HCEC 1CT (cell line): ENCODE measurements around the gene WNT3A.

Experiments used
- DNase-seq: peaks from one replicate; pipeline ENCODE4 v3.0.0-alpha.2; 2017

Gene WNT3A

GRCh38 chr1:228000416-228000815 lies 6.4 kb upstream of the WNT3A start:
- DNase-seq, result no peak

DNA sequence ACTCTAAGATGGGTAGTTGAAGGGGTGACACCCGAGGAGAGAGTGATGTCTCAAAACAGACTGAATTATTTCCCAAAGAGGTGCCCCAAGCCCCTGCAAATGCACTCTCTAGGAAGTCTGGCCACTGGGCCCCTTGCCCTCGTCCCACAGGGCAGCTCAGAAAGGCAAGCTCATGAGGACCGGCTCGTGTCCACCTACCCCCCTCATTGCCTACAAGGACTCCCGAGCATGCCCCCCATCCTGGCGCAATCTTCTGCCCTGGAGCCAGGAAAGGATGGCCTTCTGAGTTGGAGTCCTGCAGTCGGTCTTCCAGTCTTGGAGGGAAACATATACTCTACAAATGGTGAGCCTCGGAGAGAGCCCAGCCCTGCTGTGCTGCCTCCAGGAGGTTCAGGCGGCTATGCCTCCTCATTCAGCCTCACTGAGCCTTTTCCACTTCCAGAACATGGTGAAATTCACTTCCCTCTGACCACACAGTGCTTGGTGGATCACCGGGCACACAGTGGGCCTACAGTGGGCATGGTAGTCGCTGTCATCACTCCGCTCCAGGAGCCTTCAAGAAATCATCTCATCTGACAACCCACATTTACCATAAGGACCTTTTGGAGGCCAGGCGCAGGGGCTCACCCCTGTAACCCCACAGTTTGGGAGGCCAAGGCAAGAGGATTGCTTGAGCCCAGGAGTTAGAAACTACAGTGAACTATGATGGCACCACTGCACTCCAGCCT lies 5.8 kb upstream of the WNT3A start:
- no peak for DNase-seq

- DNase-seq, result no peak
Measured at GRCh38 chr1:228001738-228002535, 4.9 kb upstream of the WNT3A start.

GRCh38 chr1:228002792-228003191 lies 4.0 kb upstream of the WNT3A start:
- no peak for DNase-seq

DNA sequence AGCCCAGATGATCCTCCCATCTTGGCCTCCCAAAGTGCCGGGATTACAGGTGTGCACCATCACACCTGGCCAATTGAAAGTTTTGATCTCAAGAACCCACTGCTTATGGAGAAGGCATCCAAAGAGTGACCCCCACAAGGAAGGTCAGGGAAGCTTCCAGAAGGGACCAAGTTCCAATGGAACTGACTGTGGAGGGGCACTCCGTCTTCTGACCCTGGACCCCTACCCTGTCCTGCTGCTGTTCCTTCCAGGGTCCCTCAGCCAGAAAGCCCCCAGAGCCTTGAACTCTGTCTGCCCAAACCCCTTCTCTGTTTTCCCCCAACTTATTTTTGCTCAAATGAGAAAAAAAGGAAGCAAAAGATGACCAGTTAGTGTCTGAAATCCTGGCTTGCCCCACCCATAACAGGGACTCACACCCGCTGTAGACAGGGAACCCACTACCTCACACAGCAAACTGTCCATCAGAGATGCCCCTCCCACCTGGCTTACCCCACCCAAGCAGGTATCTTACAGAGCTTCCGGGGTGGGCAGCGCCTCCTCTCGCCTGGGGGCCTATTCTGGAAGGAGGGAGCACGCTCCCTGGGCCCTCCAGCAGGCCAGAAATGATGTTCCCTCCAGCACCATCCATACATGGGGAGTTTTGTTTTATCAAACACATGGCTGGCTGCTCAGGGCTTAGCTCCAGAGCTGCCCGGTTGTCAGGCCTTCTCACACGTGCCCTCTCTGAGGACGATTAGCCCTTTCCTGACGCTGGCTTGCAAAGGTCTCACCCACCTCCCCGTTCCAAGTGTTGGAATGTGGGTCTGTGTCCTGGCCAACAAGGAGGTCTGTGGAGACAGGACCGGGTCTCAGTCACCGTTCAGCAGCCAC lies 3.1 kb upstream of the WNT3A start:
- DNase-seq, result no peak

DNA sequence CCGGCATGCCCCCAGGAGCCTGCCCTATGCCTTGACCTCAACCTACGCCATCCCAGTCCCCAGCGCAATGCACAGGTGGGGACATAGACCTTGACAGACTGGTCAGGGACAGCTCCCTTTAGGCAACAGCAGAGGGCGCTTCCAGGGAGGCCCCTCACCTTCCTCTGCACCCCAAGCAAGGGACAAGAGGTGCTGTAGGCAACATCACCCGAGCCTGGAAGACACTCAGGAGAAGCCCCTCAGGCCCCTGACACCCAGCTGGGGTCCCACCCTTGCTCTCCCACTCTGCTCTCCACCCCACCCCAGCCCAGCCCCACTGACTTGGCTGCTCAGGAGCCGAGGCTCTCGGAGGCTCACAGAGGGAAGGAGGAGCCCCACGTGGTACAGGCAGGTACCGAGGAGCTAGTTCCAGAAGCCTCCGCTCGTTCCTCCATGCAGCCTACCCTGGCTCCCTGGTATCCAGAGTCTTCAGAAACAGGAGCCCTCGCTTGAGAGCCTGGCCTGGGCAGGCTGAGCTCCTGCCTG lies 2.4 kb upstream of the WNT3A start:
- no peak for DNase-seq

GRCh38 chr1:228004856-228005462 lies 1.8 kb upstream of the WNT3A start:
- DNase-seq, result no peak

DNA sequence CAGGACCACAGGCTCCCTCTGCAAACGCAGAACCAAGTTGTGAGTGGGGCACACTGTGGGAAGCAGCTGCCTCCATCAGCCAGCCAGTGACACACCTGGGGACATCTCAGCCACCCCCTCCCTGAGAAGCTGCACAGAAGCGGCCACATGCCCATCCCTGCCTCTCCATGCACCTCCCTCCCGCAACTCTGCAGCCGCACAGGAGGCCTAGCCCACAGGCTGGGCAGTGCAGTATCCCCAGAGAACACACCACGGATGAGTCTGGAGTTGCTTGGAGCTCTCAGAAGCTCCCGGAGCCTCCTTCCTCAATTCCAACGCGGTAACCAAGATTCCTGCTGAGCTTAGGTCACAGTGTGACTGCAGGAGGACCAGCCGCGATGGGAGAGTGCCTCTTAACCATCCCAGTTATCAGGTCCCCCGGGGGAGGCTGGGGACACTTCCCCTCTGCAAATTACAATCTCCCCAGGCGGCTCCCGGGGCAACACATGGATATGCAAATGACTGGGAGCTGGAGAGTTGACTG lies 1.2 kb upstream of the WNT3A start:
- no peak for DNase-seq

- DNase-seq, result no peak
Measured at GRCh38 chr1:228006034-228006785, 588 bp upstream of the WNT3A start.

DNA sequence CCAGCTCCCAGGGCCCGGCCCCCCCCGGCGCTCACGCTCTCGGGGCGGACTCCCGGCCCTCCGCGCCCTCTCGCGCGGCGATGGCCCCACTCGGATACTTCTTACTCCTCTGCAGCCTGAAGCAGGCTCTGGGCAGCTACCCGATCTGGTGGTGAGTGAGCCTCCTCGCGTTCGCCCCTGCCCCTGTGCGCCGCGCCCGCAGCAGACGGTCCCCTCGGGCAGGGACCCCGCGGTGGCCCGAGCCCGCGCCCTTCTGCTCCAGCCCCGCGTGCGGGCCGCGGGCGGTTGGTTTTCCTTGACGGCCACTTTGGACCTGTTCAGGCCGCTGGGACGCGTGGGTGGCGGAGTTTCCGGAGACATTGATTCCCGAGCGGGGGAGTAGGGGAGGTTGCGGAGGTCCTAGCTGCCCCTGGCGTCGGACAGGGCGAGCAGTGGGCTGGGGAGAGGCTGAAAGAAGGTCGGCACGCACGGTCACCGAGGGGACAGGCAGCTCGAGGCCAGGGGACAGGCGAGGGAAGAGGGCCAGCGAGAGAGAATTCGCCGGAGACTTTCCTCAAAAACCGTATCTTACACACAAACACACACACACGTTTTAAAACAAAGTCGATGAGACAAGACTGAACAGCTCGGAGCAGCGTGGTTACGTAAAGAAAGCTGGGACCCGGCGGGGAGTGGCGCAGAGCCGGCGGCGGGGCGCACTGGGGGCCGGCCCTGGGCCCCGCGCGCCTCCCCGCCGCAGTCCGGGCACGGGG lies 427 bp downstream of the WNT3A start:
- no peak for DNase-seq

GRCh38 chr1:228007801-228008341 lies 1.1 kb downstream of the WNT3A start:
- no peak for DNase-seq

DNA sequence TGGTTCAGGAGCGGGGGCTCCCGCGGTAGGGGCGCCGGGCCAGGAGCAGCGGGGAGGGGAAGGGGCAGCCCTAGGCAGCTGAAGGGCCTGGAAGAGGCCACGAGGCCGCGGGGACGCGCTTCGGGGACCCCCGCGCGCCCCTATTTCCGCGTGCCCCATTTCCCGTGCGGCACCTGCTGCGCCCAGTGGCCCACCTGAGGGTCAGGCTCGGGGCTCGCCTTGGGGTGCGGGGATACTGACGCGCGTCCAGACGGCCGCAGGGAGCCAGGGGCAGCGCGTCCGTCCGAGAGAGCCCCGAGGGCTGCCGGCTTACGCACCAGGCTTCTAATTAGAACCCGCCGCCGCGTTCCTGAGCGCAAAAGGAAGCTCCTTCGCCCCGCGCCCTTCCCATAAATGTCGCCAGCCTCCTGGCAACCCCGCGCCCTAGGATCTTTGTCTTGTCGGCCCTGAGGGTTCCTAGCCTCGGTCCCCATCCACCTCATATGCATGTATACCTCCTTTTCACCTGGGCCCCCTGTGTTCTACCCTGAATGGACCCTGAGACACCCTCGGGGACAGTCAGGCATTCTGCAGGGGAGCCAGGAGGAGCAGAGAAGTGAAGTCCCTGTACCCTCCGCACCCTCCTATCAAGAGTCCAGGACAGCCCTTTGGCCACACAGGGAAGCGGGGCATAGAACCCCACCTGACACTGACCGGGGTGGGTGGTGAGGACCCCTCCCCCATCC lies 1.8 kb downstream of the WNT3A start:
- no peak for DNase-seq

- no peak for DNase-seq
Measured at GRCh38 chr1:228009116-228009827, 2.5 kb downstream of the WNT3A start.

DNA sequence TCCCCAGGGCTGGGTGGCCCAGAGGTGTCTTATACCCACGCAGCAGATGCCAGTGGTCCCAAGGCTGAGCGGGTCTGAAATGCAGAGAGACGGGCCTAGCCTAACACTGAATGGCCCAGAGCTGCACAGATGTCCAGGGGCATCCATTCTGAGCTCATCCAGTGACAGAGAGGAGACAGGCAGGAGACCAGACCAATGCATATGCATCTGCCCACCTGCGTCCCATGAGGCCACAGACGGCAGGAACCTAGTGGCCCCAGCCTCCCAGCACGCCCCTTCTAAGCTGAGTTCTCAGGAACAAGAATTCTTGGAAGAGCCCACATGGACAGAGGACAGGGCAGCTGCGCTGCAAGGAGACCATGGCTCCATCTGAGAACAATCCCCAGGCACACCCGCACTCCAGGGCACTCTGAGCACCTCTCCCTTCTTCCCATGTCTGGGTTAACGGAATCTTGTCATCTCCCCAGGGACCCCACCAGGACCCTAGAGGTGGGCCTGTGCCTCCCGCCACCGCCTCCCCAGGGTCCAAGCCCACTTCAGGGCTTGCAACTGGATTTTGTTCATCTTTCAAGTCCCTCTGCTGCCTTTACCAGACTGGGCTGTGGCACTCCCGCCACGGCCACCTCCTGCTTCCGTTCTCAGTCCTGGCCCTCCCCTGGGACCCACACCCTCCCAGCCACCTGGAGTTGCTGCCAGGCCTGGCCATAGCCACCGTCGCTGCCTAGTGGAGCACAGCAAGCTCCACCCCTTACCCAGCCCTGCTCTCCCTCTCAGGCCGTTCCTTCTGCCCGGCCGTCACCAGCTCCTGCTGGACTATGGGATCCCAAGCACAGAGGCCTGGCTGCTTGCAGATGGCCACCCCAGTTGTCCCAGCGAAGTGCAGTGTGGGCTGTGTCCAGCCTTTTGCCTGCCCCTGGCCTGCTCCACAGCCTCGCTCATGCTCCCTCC lies 3.3 kb downstream of the WNT3A start:
- DNase-seq, result no peak

- DNase-seq, result no peak
Measured at GRCh38 chr1:228010921-228011320, 4.1 kb downstream of the WNT3A start.

- peak; percentile 9 for DNase-seq
Measured at GRCh38 chr1:228011721-228012311, 5.0 kb downstream of the WNT3A start.

GRCh38 chr1:228012555-228012954 lies 5.8 kb downstream of the WNT3A start:
- no peak for DNase-seq
